OCI-LY3 (cell line): ENCODE measurements around the gene SHANK3.

Source experiments
- CTCF ChIP-seq: fragments of 200-600, 300-600 bp; sonication (generic); IDR thresholded peaks from 2 replicates; pipeline ENCODE4 v1.5.1; 2014; ENCODE audit warnings: antibody characterized with exemption, low read length, low read depth
- EZH2phosphoT487 ChIP-seq: fragments of 200-600 bp; shearing (Covaris generic); IDR thresholded peaks from 2 replicates; pipeline ENCODE4 v1.6.1; 2018; ENCODE audit warnings: antibody characterized with exemption, mixed run types, low read depth

DNA sequence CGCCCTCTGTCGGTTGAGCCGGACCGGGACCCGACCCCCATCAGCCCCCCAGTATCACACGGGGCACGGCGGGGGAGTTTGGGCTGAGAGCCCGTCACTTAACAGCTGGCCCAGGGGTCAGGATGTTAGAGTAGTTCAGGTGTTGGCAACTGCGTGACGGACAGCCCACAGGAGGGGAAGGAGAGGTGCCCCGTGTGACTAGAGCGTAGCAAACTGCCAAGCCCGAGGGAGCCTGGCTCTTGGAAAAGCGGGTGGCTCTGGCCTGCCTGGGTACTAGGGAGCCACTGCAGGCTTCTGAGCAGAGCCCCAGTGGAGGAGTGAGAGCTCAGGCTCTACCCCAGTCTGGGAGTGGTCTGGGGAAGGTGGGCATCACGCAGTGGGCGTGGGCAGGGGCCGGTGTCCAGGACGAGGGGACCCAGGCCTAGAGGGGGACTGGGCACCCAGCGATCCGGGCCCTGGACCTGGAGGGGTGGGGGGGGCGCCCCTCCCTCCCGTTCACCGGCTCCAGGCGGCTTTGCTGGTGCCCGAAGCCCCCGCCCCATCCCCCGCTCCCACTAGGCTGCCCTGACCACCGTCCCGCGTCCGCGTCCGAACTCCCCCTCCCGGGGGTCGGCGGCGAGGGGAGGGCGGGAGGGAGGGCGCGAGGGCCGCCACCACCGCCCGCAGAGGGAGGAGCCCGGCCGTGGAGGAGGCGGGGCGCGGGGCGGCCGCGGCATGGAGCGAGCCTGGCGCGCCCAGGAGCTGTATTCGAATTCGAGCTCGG, 24.4 kb downstream of the SHANK3 start:
- TF ChIP-seq CTCF: no peak
- no peak for TF ChIP-seq EZH2phosphoT487
